Motor neuron (in vitro differentiated cells): Measurements from ENCODE around the gene UBE2J2. TPM values are rescaled to one million over a fixed set of nuclear protein-coding genes. Genes with fewer than 3 reads are reported as not detected.

ENCODE experiments used
- ATAC-seq, 8 experiments: fragments of 200-7000 bp; cut with Tn5 transposase; replicated peaks in 6 of 8; 2 replicates each; pipeline ENCODE4 v1.8.0; 2021; ENCODE audit warnings: mild to moderate bottlenecking in 8 of 8, moderate library complexity in 8 of 8
- H3K27ac ChIP-seq, 2 donors: fragments of 250-450 bp; sonication (Bioruptor Pico); 2 replicates each; pipeline ENCODE4 v1.9.0; 2021; ENCODE audit warnings: antibody characterized with exemption in 2 of 2, mild to moderate bottlenecking in 2 of 2, moderate library complexity in 1 of 2
- H3K4me1 ChIP-seq, 2 donors: fragments of 250-450 bp; sonication (Bioruptor Pico); replicated peaks in 1 of 2; 2 replicates each; pipeline ENCODE4 v1.6.1; 2021; ENCODE audit warnings: antibody characterized with exemption in 2 of 2, mild to moderate bottlenecking in 2 of 2, moderate library complexity in 1 of 2
- H3K4me3 ChIP-seq, 5 donors: fragments of 250-450 bp; sonication (Bioruptor Pico); 2 replicates each; pipeline ENCODE4 v1.9.0; 2021; ENCODE audit warnings: antibody characterized with exemption in 5 of 5, mild to moderate bottlenecking in 5 of 5, moderate library complexity in 4 of 5
- WGBS, 10 experiments: fragments of 450-650 bp; shearing (Covaris generic); methylation state at CpG; one replicate each; pipeline ENCODE4 v1.0.0; 2022; 5-methylcytosine and 5-hydroxymethylcytosine counted together
- in situ Hi-C, 9 experiments: fragments of 400-800 bp; cut with MboI; loops; one replicate each; pipeline ENCODE4 v1.15.0; 2021; ENCODE audit warnings: low sequenced_read_pairs in 9 of 9, low pct_unique_long_range_greater_than_20kb in 2 of 9; ENCODE audit not compliant: unreplicated experiment in 9 of 9
- total RNA-seq, 8 experiments: library from RNA; unstranded; fragments of 300-600 nt; gene quantifications; 2 replicates each; pipeline versions ENCODE4 v1.2.3 to v1.2.4, GENCODE V29; 2022

UBE2J2 gene
- total RNA-seq, 8 experiments from 2014 or later: 34.4 to 62.7 (median 46.5) TPM

GRCh38 chr1:1207571-1207892 is 66.1 kb downstream of the UBE2J2 start:
- peaks cover 11 to 32% of the 10 kb centered on the region in 2 donors for H3K4me1 ChIP-seq
- ATAC-seq: no peak
- WGBS, 10 experiments: 33 to 80% (median 40%) methylated on average over 1 to 3 of the region's 11 CpGs; no CpG with 5 or more reads in 7 of the 10 experiments
- peak overlapping the region; percentile 49 to 60 for H3K27ac ChIP-seq
- in situ Hi-C loops: no loop called here
- no peak overlapping the region for H3K4me3 ChIP-seq

DNA sequence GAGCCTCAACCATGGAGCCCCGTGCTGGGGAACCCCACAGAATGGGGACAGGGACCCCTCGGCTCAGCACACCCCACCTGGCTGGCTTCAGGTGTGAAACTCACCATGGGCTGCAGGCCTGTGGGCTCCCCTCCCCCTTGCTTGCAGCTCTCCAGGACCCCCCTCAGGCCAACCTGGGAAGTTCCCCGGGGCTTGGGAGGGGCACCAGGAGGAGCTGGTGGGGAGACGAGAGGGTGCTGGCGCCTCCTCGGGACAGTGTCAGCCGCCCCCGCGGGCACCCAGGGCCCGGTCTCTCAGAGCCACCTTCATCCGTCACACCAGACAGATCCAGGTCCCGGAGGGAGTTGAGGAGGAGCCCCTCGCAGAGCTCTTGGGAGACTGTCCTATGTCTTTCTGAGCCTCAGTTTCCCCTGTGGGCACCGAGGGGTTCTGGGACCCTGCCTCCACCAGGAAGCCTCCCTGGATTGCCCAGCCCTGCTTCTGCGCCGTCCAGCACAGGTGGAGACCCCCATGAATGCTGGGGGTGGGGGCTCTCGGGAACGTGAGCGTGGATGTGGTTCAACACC is 66.6 kb downstream of the UBE2J2 start:
- WGBS, 10 experiments: 33 to 100% (median 82%) methylated on average over 1 to 8 of the region's 19 CpGs; no CpG with 5 or more reads in 5 of the 10 experiments
- H3K4me1 ChIP-seq: peaks cover 11 to 31% of the 10 kb centered on the region in 2 donors
- ATAC-seq: no peak
- H3K4me3 ChIP-seq: no peak overlapping the region
- no peak overlapping the region for H3K27ac ChIP-seq
- in situ Hi-C loops: no loop called here

DNA sequence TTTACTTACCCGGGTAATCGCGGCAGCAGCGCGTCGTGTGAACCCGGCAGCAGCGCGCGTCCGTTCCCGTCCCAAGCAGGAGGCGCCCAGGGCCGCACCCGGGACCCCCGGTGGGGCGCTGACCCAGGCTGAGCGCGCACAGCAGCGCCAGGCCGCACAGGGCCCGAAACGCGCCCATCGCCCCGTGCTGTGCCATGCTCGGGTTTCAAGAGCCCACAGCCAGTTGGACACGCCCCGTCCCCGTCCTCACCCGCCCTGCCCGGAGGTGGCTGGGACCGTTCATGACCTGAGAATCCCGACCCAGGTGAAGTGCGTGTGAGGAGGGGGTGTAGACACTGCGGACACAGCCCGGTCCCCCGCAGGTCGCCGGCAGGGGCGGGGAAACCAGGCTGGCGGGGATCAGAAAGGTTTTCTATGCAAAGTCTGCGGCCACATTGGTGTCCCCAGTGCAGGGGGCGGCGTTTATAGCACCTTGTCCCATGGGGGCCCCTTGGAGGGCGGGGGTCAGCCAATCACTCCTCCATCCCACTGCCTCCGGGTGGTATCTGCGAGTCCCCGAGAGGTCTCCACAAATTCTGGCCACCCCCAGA is 67.2 kb downstream of the UBE2J2 start, which contains the start of gene TNFRSF18:
Gene TNFRSF18, minus strand, starts transcription at position 217 of the 590 bp plus-strand sequence. Its CDS starts 21 bp downstream, at position 196.
- no peak within 1 kb of the TSS for H3K4me3 ChIP-seq
- ATAC-seq: peak in 2 of 8 experiments; percentile 18 to 42
- H3K27ac ChIP-seq: no peak within 1 kb of the TSS
- WGBS, 10 experiments: 0 to 30% (median 9%) methylated on average over 3 to 18 of the region's 49 CpGs; no CpG with 5 or more reads in 6 of the 10 experiments
- peaks cover 11 to 27% of the 10 kb centered on the region in 2 donors for H3K4me1 ChIP-seq
- in situ Hi-C loops: no loop called here

GRCh38 chr1:1205769-1206375 is 67.8 kb downstream of the UBE2J2 start:
- Histone ChIP-seq H3K4me3 (no peak overlapping the region), H3K27ac (no peak overlapping the region), H3K4me1 (peaks cover 13 to 33% of the 10 kb centered on the region in 2 donors)
- 5 to 55% (median 6%) methylated on average over 4 to 7 of the region's 31 CpGs; no CpG with 5 or more reads in 7 of the 10 experiments for WGBS, 10 experiments
- in situ Hi-C loops: no loop called here
- ATAC-seq: no peak

DNA sequence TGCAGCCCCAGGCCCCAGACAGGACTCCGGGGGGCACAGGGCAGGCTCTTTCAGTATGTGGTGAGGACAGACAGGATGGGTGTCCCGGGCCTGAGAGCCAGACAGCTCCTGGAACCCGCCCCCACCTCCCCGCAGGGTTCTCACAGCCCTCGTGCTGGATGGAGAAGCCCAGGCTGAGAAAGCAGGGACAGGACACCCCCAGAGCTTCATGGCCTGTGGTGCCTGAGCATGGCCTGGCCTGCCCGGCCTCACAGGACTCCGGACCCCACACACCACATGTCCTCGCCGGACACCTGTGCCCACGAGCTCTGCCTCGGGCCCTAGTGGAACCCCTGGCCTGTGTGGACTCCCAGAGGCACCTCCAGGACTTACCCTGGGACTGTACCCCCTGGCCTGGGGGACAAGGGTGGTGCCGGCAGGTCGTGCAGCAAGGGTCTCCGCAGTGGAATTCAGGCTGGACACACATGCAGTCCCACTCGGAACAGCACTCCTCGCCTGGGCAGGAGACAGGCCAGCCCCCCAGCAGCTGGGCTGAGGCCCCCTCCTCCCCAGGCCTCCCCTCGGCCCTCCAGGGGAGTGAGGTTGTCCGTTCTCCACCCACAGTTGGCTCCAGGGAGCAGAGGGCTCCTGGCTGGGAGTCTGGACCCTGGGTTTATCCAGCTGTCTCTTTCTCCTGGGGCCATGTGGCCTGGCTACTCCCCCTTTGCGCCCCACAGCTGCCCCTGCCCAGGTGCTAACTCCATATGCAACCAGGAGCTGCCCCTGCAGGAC is 68.5 kb downstream of the UBE2J2 start:
- 40 to 80% (median 60%) methylated on average over 1 to 3 of the region's 19 CpGs; no CpG with 5 or more reads in 7 of the 10 experiments for WGBS, 10 experiments
- no peak for ATAC-seq
- in situ Hi-C loops: no loop called here
- Histone ChIP-seq H3K4me1 (peaks cover 16 to 38% of the 10 kb centered on the region in 2 donors), H3K27ac (no peak overlapping the region), H3K4me3 (no peak overlapping the region)

- ATAC-seq: no peak
- in situ Hi-C loops: no loop called here
- WGBS, 10 experiments: no CpG with 5 or more reads among the region's 8 CpGs
- peaks cover 16 to 38% of the 10 kb centered on the region in 2 donors for H3K4me1 ChIP-seq
- no peak overlapping the region for H3K27ac ChIP-seq
- no peak overlapping the region for H3K4me3 ChIP-seq
Measured at GRCh38 chr1:1204425-1204920, 69.2 kb downstream of the UBE2J2 start.

Other genes with a start within 250 kb of the UBE2J2 start
- gene RNF223, start 199.5 kb downstream of the UBE2J2 start, total RNA-seq: under 1 TPM in 4 of 8 experiments, not detected in 4; 0.05 to 0.95 (median 0.13) TPM
- gene C1orf159, start 157.8 kb downstream of the UBE2J2 start, total RNA-seq: 10 to 100 TPM in 3 of 8 experiments, 1 to 10 TPM in 5; 5.8 to 17.9 (median 9.7) TPM
- under 1 TPM in 2 of 8 experiments, not detected in 6; 0.43 to 0.59 TPM for gene TTLL10, start 100.0 kb downstream of the UBE2J2 start, total RNA-seq
- under 1 TPM in 2 of 8 experiments, not detected in 6; 0.24 to 0.49 TPM for gene TNFRSF18, start 67.3 kb downstream of the UBE2J2 start, total RNA-seq
- under 1 TPM in 6 of 8 experiments, not detected in 2; 0.18 to 1.00 (median 0.25) TPM for gene TNFRSF4, start 59.7 kb downstream of the UBE2J2 start, total RNA-seq
- 100 to 1,000 TPM in 3 of 8 experiments, 10 to 100 TPM in 5; 53.9 to 202 (median 76.8) TPM for gene SDF4, start 41.9 kb downstream of the UBE2J2 start, total RNA-seq
- gene B3GALT6, start 41.6 kb downstream of the UBE2J2 start, total RNA-seq: 10 to 100 TPM in 7 of 8 experiments, 1 to 10 TPM in 1; 9.7 to 36.9 (median 19.7) TPM
- 1 to 10 TPM in 6 of 8 experiments, under 1 TPM in 1, not detected in 1; 0.99 to 6.1 (median 1.8) TPM for gene C1QTNF12, start 27.1 kb downstream of the UBE2J2 start, total RNA-seq
- 1 to 10 TPM; 1.8 to 6.9 (median 3.2) TPM for gene SCNN1D, start 6.6 kb upstream of the UBE2J2 start, total RNA-seq
- gene ACAP3, start 34.1 kb upstream of the UBE2J2 start, total RNA-seq: 10 to 100 TPM; 23.9 to 88.9 (median 48.9) TPM
- 10 to 100 TPM; 12.0 to 45.8 (median 22.4) TPM for gene PUSL1, start 34.7 kb upstream of the UBE2J2 start, total RNA-seq
- gene INTS11, start 50.8 kb upstream of the UBE2J2 start, total RNA-seq: 100 to 1,000 TPM in 4 of 8 experiments, 10 to 100 TPM in 4; 67.5 to 142 (median 103) TPM
- gene CPTP, start 50.9 kb upstream of the UBE2J2 start, total RNA-seq: 10 to 100 TPM; 11.2 to 22.4 (median 13.4) TPM
- 1 to 10 TPM in 6 of 8 experiments, under 1 TPM in 2; 0.65 to 2.3 (median 1.2) TPM for gene TAS1R3, start 57.4 kb upstream of the UBE2J2 start, total RNA-seq
- 10 to 100 TPM; 47.8 to 81.4 (median 56.8) TPM for gene DVL1, start 75.6 kb upstream of the UBE2J2 start, total RNA-seq
- gene MXRA8, start 84.7 kb upstream of the UBE2J2 start, total RNA-seq: 100 to 1,000 TPM in 2 of 8 experiments, 10 to 100 TPM in 6; 13.2 to 115 (median 34.5) TPM
- gene AURKAIP1, start 101.4 kb upstream of the UBE2J2 start, total RNA-seq: 100 to 1,000 TPM in 7 of 8 experiments, 10 to 100 TPM in 1; 85.0 to 210 (median 152) TPM
- 100 to 1,000 TPM in 7 of 8 experiments, 10 to 100 TPM in 1; 99.6 to 392 (median 163) TPM for gene CCNL2, start 125.5 kb upstream of the UBE2J2 start, total RNA-seq
- 100 to 1,000 TPM; 127 to 221 (median 160) TPM for gene MRPL20, start 133.4 kb upstream of the UBE2J2 start, total RNA-seq
- 1 to 10 TPM in 2 of 8 experiments, under 1 TPM in 6; 0.21 to 1.9 (median 0.61) TPM for gene ANKRD65, start 147.4 kb upstream of the UBE2J2 start, total RNA-seq
- gene VWA1, start 161.8 kb upstream of the UBE2J2 start, total RNA-seq: 10 to 100 TPM in 2 of 8 experiments, 1 to 10 TPM in 5, under 1 TPM in 1; 0.51 to 19.5 (median 5.8) TPM
- gene ATAD3C, start 175.8 kb upstream of the UBE2J2 start, total RNA-seq: 1 to 10 TPM in 2 of 8 experiments, under 1 TPM in 6; 0.38 to 2.1 (median 0.64) TPM
- 10 to 100 TPM; 15.2 to 66.0 (median 32.7) TPM for gene ATAD3B, start 197.9 kb upstream of the UBE2J2 start, total RNA-seq
- 10 to 100 TPM; 19.8 to 65.2 (median 35.2) TPM for gene ATAD3A, start 238.3 kb upstream of the UBE2J2 start, total RNA-seq